A549 (cell line): ENCODE data around the gene MIER1. TPM values are rescaled to one million over a fixed set of nuclear protein-coding genes. Genes with fewer than 3 reads are reported as not detected.

ENCODE experiments used
- ATAC-seq, 2 experiments: fragments of 200-7000 bp in 1 of 2; fragments of >200 bp in 1 of 2; cut with Nextera tagmentation in 1 of 2; cut with Tn5 transposase in 1 of 2; 3 replicates each; pipeline versions ENCODE4 v1.8.0 to v1.9.1; 2018 to 2020; ENCODE audit warnings: mild to moderate bottlenecking in 1 of 2, moderate library complexity in 1 of 2
- CTCF ChIA-PET: fragments of 300-600 bp; sonication (Branson Sonifier 250); formaldehyde crosslinking; extraction: SDS; loops from one replicate; lab custom pipeline; 2021; ENCODE audit warnings: antibody characterized with exemption, inconsistent platforms; lab: Yijun Ruan, JAX
- POLR2A ChIA-PET: fragments of 350-600 bp; formaldehyde crosslinking; extraction: SDS; loops from one replicate; lab custom pipeline; 2021; ENCODE audit warnings: antibody characterized with exemption, inconsistent platforms; lab: Yijun Ruan, JAX
- DNase-seq, 2 experiments: peaks; one replicate each; pipeline versions ENCODE4 v3.0.0 to v3.0.0-alpha.2; 2011 to 2016; ENCODE audit warnings: low read depth in 1 of 2, low spot score in 1 of 2
- FAIRE-seq: peaks from 2 replicates; lab custom pipeline; 2011; peaks lifted over from hg19 to GRCh38; lab: Jason Lieb, UNC
- H3K27ac ChIP-seq, 2 experiments: fragments of >200 bp; sonication (Bioruptor Twin); formaldehyde crosslinking; 3 replicates each; pipeline ENCODE4 v1.5.1; 2016 to 2017
- H3K4me1 ChIP-seq: fragments of >200 bp; sonication (Bioruptor Twin); formaldehyde crosslinking; 3 replicates; pipeline ENCODE4 v1.6.1; 2016
- H3K4me2 ChIP-seq: fragments of >200 bp; sonication (Bioruptor Twin); formaldehyde crosslinking; 3 replicates; pipeline ENCODE4 v1.6.1; 2016
- H3K4me3 ChIP-seq: fragments of >200 bp; sonication (Bioruptor Twin); formaldehyde crosslinking; 3 replicates; pipeline ENCODE4 v1.5.1; 2016
- H3K9me3 ChIP-seq: fragments of >200 bp; sonication (Bioruptor Twin); formaldehyde crosslinking; 3 replicates; pipeline ENCODE4 v1.6.1; 2016
- CBX2 ChIP-seq: fragments of 200-600 bp; sonication (generic); IDR thresholded peaks from 2 replicates; pipeline ENCODE4 v1.6.1; 2016; ENCODE audit warnings: low read depth, mild to moderate bottlenecking, borderline replicate concordance
- EHF ChIP-seq: fragments of 250-450 bp; sonication (Bioruptor Pico); IDR thresholded peaks from 2 replicates; pipeline ENCODE4 v1.5.0; 2020; ENCODE audit warnings: mild to moderate bottlenecking
- ESRRA ChIP-seq: fragments of 150-350 bp; IDR thresholded peaks from 2 replicates; pipeline ENCODE4 v1.6.1; 2014; ENCODE audit warnings: mild to moderate bottlenecking, low read length, borderline replicate concordance
- FOSL2 ChIP-seq, 2 experiments: fragments of 450-650 bp in 1 of 2; fragments of >200 bp in 1 of 2; sonication (Bioruptor Twin) in 1 of 2; formaldehyde crosslinking; IDR thresholded peaks; 2 replicates each; pipeline versions ENCODE4 v1.5.0 to v1.6.1; 2016 to 2020; ENCODE audit warnings: mild to moderate bottlenecking in 1 of 2, moderate library complexity in 1 of 2
- FOXS1 ChIP-seq: fragments of 250-450 bp; sonication (Bioruptor Pico); IDR thresholded peaks from 2 replicates; pipeline ENCODE4 v1.5.0; 2020; ENCODE audit warnings: mild to moderate bottlenecking, moderate library complexity
- GATA3 ChIP-seq: IDR thresholded peaks from 2 replicates; pipeline ENCODE4 v1.6.1; 2012; ENCODE audit warnings: borderline replicate concordance
- HDAC2 ChIP-seq: fragments of 200-600 bp; sonication (generic); IDR thresholded peaks from 2 replicates; pipeline ENCODE4 v1.6.1; 2016
- KDM5A ChIP-seq: fragments of 200-600 bp; sonication (generic); IDR thresholded peaks from 2 replicates; pipeline ENCODE4 v1.6.1; 2016; ENCODE audit warnings: antibody characterized with exemption, mild to moderate bottlenecking
- NR3C1 ChIP-seq: fragments of >200 bp; sonication (Bioruptor Twin); formaldehyde crosslinking; IDR thresholded peaks from 3 replicates; pipeline ENCODE4 v1.6.1; 2017
- RAD21 ChIP-seq, 2 experiments: fragments of >200 bp in 1 of 2; sonication (Bioruptor Twin) in 1 of 2; formaldehyde crosslinking in 1 of 2; IDR thresholded peaks in 1 of 2; conservative IDR thresholded peaks in 1 of 2; 2 replicates in 1 of 2; 3 replicates in 1 of 2; pipeline ENCODE4 v1.6.1; 2012 to 2018; ENCODE audit warnings: inconsistent platforms in 1 of 2
- RFX5 ChIP-seq: fragments of 450-650 bp; IDR thresholded peaks from 2 replicates; pipeline ENCODE4 v1.7.1; 2014; ENCODE audit warnings: antibody characterized with exemption, mild to moderate bottlenecking, moderate library complexity
- SREBF2 ChIP-seq: fragments of 450-650 bp; IDR thresholded peaks from 2 replicates; pipeline ENCODE4 v1.6.1; 2014; ENCODE audit warnings: mild to moderate bottlenecking, moderate library complexity
- TFCP2L1 ChIP-seq: fragments of 250-450 bp; sonication (Bioruptor Pico); IDR thresholded peaks from 2 replicates; pipeline ENCODE4 v1.5.0; 2021; ENCODE audit warnings: mild to moderate bottlenecking
- ZC3H11A ChIP-seq: fragments of 450-650 bp; IDR thresholded peaks from 2 replicates; pipeline ENCODE4 v1.6.1; 2014; ENCODE audit warnings: antibody characterized with exemption, mild to moderate bottlenecking
- ZFP36 ChIP-seq: fragments of 450-650 bp; IDR thresholded peaks from 2 replicates; pipeline ENCODE4 v1.6.1; 2014; ENCODE audit warnings: borderline replicate concordance; ENCODE audit not compliant: partially characterized antibody
- WGBS: methylation state at CpG from one replicate; pipeline ENCODE4 v1.1.6; 2017; ENCODE audit errors: missing lambda C conversion rate; 5-methylcytosine and 5-hydroxymethylcytosine counted together
- polyA plus RNA-seq, 4 experiments: library from polyadenylated mRNA; depleted of rRNA in 3 of 4; stranded (reverse); fragments of >200 nt; fragmentation: RNase III in 1 of 4; extraction: RNeasy Plus Mini Kit Qiagen cat#74134 plus additional on column Dnase treatment in 1 of 4; gene quantifications; 2 replicates in 3 of 4; 3 replicates in 1 of 4; pipeline ENCODE4 v1.2.3, GENCODE V29; 2011 to 2017
- TF ChIP-seq, protein P1 (sequence below): IDR thresholded peaks from 2 replicates; pipeline ENCODE4 v1.6.1; 2012
- TF ChIP-seq, protein P2 (sequence below): IDR thresholded peaks from 2 replicates; pipeline ENCODE4 v1.6.1; 2012
- TF ChIP-seq, protein P3 (sequence below): fragments of 250-450 bp; sonication (Bioruptor Pico); IDR thresholded peaks from 2 replicates; pipeline ENCODE4 v1.5.0; 2020; ENCODE audit warnings: low read depth, mild to moderate bottlenecking, moderate library complexity
- TF ChIP-seq, protein P4 (sequence below): fragments of 450-650 bp; IDR thresholded peaks from 2 replicates; pipeline ENCODE4 v1.6.1; 2014; ENCODE audit warnings: antibody characterized with exemption

Gene MIER1
- polyA plus RNA-seq, 2 of the 4 experiments (the other 2 are of a cell fraction) = 11.9 to 22.6 TPM

DNA sequence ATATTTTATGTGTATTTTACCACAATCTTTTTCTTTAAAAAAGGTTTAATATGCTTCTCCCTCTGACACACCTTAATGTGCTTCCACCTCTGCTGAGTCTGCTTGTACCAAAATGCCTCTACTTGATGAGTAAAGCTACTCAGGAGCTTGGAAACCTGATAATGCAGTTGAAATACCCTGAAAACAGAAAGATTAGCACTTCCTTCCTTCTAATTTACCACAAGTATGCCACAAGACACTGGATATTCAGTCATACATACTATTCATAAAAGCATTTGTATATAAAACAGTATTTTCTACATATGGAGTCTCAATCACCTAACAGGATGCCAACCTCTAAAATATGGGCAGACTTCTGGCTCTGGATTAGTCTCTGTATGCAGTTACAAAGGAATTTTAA is 74.2 kb downstream of the MIER1 start (continued):
- TF ChIP-seq, protein P1, sequence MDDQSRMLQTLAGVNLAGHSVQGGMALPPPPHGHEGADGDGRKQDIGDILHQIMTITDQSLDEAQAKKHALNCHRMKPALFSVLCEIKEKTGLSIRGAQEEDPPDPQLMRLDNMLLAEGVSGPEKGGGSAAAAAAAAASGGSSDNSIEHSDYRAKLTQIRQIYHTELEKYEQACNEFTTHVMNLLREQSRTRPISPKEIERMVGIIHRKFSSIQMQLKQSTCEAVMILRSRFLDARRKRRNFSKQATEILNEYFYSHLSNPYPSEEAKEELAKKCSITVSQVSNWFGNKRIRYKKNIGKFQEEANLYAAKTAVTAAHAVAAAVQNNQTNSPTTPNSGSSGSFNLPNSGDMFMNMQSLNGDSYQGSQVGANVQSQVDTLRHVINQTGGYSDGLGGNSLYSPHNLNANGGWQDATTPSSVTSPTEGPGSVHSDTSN = no peak
- TF ChIP-seq ZFP36 = no peak
- TF ChIP-seq, protein P2, sequence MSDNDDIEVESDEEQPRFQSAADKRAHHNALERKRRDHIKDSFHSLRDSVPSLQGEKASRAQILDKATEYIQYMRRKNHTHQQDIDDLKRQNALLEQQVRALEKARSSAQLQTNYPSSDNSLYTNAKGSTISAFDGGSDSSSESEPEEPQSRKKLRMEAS = no peak
- no peak for TF ChIP-seq FOSL2 (IDR thresholded peaks at IDR 0.05)
- no peak for TF ChIP-seq FOSL2 (CRISPR knock-in tag; IDR thresholded peaks at IDR 0.05)
- no peak for TF ChIP-seq ESRRA
- TF ChIP-seq TFCP2L1 (CRISPR knock-in tag) = no peak

DNA sequence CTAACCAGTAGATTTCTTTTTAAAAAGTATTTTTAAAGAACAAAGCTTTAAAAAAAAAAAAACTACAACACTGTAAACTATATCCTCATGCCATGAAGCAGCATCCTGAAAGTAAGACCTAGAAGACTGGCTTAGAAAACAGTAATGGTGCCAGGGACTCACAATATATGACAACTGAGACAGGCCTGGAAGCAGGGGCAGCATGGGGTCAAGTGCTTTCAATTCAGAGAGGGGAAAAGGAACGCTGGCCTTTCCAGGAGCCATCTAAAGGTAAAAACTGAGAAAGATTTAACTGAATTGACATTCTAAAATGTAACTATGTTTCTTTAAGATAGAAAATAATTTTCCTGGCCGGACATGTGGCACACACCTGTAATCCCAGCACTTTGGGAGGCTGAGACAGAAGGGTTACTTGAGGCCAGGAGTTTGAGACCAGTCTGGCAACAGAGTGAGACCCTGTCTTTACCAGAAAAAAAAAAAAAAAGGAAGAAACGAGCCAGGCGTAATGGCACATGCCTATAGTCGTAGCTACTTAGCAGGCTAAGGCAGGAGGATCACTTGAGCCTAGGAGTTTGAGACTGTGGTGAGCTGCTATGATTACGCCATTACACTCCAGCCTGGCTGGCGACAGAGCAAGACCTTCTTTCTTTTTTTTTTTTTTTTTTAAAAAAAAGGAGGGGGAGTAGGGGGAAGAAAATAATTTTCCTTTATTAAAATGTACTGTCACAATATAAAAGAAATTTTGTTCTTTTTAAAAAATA is 75.0 kb downstream of the MIER1 start:
- no peak for DNase-seq
- Histone ChIP-seq H3K4me3 (no peak overlapping the region), H3K4me1 (no peaks in the 10 kb centered on the region), H3K27ac (no peak overlapping the region), H3K9me3 (no peaks in the 10 kb centered on the region), H3K4me2 (no peak overlapping the region)
- ChIA-PET CTCF (interaction anchor here (0.9 to 4.6 kb wide), 2 partner anchors 29 to 149 kb away, joined by 4 to 17 read pairs; no protein-coding TSS in a partner anchor), POLR2A (no interaction called here)
- FAIRE-seq = no peak
- TF ChIP-seq FOXS1 (CRISPR knock-in tag) (no peak), RAD21 (conservative IDR thresholded peaks at IDR 0.05 in 1 of 2, IDR thresholded peaks at IDR 0.05 in 1 of 2) (no peak), SREBF2 (no peak), NR3C1 (no peak), EHF (CRISPR knock-in tag) (no peak), CBX2 (no peak), GATA3 (no peak), KDM5A (no peak), RFX5 (no peak), HDAC2 (no peak)
- TF ChIP-seq, protein P3, sequence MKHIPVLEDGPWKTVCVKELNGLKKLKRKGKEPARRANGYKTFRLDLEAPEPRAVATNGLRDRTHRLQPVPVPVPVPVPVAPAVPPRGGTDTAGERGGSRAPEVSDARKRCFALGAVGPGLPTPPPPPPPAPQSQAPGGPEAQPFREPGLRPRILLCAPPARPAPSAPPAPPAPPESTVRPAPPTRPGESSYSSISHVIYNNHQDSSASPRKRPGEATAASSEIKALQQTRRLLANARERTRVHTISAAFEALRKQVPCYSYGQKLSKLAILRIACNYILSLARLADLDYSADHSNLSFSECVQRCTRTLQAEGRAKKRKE (CRISPR knock-in tag) = no peak
- TF ChIP-seq, protein P4, sequence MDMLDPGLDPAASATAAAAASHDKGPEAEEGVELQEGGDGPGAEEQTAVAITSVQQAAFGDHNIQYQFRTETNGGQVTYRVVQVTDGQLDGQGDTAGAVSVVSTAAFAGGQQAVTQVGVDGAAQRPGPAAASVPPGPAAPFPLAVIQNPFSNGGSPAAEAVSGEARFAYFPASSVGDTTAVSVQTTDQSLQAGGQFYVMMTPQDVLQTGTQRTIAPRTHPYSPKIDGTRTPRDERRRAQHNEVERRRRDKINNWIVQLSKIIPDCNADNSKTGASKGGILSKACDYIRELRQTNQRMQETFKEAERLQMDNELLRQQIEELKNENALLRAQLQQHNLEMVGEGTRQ = no peak
- WGBS = 89% methylated on average over 7 of the region's 7 CpGs
- ATAC-seq = no peak

DNA sequence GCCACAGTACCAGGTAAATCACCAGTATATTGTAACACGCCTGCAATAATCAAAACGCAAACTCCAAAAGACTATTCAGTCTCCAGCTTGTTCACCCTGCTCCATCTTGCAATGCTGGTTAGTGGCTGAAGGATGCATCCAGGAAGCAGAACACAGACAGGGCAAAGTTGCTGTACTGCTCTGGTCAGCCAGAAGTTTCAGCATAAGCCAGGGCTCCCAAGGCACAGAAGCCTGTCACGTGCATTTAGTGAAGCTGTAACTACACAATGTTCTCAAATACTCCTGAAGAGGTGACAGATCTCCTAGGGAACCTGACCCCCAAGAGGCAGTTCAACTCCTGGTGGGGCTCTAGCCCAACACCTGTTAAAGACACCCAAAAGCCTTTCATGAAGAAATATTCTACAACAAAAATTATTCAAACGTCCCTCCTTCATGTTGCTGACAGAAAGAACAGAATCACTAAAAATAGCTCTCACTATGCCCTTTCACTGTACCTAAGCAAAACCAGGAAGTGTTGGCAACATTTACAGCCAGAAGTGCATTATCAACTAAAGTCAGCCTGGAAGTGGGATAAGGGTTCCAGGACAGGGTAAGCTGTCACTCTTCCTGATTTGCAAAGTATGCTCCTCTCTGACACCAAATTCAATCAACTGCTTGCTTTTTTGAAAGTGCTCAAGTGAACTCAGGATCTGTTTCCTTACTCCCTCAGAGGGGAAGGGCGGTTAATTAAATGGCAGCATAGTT is 77.1 kb downstream of the MIER1 start:
- ATAC-seq = no peak
- H3K4me3 ChIP-seq = no peak overlapping the region
- no peaks in the 10 kb centered on the region for H3K9me3 ChIP-seq

More for the DNA sequence above, 77.1 kb downstream of the MIER1 start:
- Histone ChIP-seq H3K27ac (no peak overlapping the region), H3K4me1 (no peaks in the 10 kb centered on the region), H3K4me2 (no peak overlapping the region)
- ChIA-PET CTCF (interaction anchor here (0.8 to 4.6 kb wide), 3 partner anchors 10 to 147 kb away, joined by 3 to 17 read pairs (median 4); no protein-coding TSS in a partner anchor), POLR2A (no interaction called here)
- WGBS = 90% methylated on average over 4 of the region's 5 CpGs
- TF ChIP-seq FOXS1 (CRISPR knock-in tag) (no peak), ZC3H11A (no peak), CBX2 (no peak)
- DNase-seq (no peak), FAIRE-seq (no peak)
